Spleen (tissue), 7 donors: ENCODE measurements around the gene KISS1R.
"Not testable (repeated sequence)": the region's sequence is repeated elsewhere in the genome, so short reads cannot be mapped to it uniquely, and the experiment has no call there.

Source experiments
- POLR2AphosphoS5 ChIP-seq, 3 donors: sonication (generic); formaldehyde crosslinking; IDR thresholded peaks; one replicate each; pipeline ENCODE4 v1.5.1; 2017; ENCODE audit warnings: antibody characterized with exemption in 3 of 3
- TF ChIP-seq, protein P1 (sequence below), 11 experiments: fragments of 200-600 bp in 7 of 11; fragments of 450-650 bp in 4 of 11; sonication (generic) in 4 of 11; IDR thresholded peaks in 8 of 11; conservative IDR thresholded peaks in 3 of 11; 1 replicate in 7 of 11; 2 replicates in 4 of 11; pipeline versions ENCODE4 v1.4.0 to v1.8.0; 2016 to 2021; ENCODE audit warnings: antibody characterized with exemption in 11 of 11, inconsistent platforms in 4 of 11, mild to moderate bottlenecking in 1 of 11
- donor health status: DM: no; HTN: no; CAD: no; lungs with moderate emphysema.
- donor health status: DM: no; HTN: no; CAD: no.
- donor health status: DM: no; HTN: no; CAD: no.

GRCh38 chr19:877992-878660 is 39.0 kb upstream of the KISS1R start:
- TF ChIP-seq, protein P1, sequence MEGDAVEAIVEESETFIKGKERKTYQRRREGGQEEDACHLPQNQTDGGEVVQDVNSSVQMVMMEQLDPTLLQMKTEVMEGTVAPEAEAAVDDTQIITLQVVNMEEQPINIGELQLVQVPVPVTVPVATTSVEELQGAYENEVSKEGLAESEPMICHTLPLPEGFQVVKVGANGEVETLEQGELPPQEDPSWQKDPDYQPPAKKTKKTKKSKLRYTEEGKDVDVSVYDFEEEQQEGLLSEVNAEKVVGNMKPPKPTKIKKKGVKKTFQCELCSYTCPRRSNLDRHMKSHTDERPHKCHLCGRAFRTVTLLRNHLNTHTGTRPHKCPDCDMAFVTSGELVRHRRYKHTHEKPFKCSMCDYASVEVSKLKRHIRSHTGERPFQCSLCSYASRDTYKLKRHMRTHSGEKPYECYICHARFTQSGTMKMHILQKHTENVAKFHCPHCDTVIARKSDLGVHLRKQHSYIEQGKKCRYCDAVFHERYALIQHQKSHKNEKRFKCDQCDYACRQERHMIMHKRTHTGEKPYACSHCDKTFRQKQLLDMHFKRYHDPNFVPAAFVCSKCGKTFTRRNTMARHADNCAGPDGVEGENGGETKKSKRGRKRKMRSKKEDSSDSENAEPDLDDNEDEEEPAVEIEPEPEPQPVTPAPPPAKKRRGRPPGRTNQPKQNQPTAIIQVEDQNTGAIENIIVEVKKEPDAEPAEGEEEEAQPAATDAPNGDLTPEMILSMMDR (IDR thresholded peaks at IDR 0.05 in 8 of 11, conservative IDR thresholded peaks at IDR 0.05 in 3 of 11): not testable (repeated sequence)
- TF ChIP-seq POLR2AphosphoS5 (IDR thresholded peaks at IDR 0.05): not testable (repeated sequence)
